Activated naive CD4-positive, alpha-beta T cell treated with Interleukin-2 at 50 U/mL for 16 hours (primary cell): Measurements from ENCODE around the gene LCE2C.
"Not testable (repeated sequence)": the region's sequence is repeated elsewhere in the genome, so short reads cannot be mapped to it uniquely, and the experiment has no call there.

Source experiments
- DNase-seq: peaks from one replicate; pipeline ENCODE4 v3.0.0-alpha.2; 2020

LCE2C gene, protein sequence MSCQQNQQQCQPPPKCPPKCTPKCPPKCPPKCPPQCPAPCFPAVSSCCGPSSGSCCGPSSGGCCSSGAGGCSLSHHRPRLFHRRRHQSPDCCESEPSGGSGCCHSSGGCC

DNA sequence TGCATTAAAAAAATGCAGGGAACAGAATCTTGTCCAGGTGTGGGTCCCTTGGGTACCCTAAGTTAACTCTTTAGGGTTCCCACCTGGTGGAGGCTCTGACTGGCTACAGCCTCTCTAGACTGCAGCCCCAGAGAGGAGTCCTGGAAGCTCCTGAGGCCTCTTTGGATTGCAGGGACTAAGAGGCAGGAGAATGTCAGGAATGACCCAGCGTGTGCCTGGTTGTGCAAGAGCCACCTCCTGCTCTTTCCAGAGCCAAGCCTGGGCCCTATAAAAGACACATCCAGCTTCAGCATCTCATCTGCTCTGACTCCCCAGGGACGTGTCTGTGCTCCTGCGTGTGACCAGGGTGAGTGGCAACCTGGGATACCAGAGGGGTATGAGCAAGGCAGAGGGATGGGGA is at the start of gene LCE2C:
Gene LCE2C, plus strand, starts transcription at position 297 of the 400 bp plus-strand sequence. CDS start 737 bp downstream, outside the sequence.
- not testable (repeated sequence) for DNase-seq

DNA sequence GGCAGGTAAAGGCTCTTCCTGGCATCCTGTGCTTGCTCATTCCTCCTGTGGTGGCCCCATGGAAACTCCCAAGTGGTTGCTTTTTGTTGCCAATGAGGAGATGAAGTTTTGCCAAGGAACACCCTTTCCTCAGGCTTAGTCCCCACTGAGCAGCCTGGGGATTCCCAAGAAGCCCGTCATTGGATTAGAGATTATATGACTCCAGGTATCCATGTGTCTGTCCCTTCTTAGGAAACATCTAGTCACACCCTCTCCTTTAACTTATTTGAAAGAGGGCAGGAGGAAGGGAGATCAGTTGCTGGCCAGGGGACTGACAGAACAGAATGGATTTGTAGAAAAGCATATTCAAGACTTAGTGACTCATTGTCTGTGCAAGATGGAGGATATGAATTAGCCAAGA is 48.3 kb upstream of the LCE2C start:
- DNase-seq = no peak

DNA sequence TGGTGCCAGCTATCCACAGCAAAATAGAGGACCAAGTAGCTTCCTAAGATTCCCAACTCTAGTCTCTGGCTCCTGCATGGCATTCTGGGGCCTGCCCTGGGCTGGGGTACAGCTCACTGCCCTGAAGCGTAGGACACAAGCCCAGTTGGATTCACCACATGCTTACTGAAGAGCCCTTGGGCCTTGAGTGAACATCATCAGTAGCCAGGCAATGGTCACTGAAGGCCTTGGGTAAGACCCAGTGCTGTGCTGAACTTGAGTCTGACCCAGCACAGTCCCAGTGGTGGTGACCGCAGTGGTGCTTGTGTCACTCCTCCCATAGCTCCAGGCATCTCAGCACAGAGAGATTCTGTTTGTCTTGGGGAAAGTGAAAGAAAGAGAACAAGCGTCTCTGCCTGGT is 44.5 kb upstream of the LCE2C start:
- no peak for DNase-seq

DNA sequence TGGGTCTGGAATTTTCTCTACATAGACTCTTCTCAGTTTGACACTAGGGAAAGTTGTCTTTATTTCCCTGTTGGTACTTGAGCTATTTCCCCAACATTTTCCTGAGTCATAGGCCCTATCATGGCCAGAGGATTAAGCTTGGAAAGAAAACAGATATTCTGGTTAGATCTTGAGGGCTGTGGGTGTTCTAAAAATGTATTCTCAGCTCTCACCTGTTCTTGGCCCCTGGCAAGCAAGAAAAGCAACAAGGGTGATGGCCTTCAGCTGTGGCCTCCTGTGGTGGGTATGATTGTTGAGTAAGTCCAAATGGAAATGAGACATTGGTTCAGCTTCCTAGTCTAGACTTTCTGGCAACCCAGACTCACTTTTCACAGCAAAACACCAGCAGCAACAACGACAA is 34.7 kb upstream of the LCE2C start:
- DNase-seq = no peak

DNA sequence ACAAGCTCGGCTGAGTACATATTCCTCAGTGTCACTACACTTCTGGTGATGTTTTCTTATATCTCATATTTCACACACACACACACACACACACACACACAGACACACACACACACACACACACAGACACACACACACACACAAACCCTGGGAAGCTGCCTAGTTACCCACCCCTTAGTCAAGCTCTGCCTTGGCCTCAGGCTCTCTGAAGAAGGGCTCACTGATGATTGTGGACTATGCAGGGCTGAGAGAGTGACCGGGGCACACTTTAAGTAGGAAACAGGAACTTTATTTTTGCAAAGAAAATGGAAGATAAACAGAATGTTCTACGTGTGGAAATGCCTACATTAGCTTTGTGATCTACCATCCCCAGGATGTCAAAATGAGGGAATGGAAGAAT is 31.1 kb upstream of the LCE2C start:
- DNase-seq = no peak

DNA sequence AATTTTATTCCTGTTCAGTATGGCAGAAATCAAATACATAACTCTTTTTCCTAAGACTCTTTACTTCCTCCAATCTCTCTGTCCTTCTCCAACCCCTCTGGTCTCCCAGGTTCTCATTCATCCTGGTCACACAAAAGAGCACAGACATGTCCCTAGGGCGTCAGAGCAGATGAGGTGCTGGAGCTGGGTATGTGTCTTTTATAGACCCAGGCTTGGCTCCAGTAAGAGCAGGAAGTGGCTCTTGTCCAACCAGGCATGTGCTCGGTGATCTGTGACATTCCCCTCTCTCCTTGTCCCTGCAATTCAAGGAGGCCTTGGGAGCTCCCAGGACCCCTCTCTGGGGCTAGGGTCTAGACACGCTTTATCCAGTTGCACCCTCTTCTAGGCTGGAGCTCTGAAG is 29.9 kb upstream of the LCE2C start:
- no peak for DNase-seq

DNA sequence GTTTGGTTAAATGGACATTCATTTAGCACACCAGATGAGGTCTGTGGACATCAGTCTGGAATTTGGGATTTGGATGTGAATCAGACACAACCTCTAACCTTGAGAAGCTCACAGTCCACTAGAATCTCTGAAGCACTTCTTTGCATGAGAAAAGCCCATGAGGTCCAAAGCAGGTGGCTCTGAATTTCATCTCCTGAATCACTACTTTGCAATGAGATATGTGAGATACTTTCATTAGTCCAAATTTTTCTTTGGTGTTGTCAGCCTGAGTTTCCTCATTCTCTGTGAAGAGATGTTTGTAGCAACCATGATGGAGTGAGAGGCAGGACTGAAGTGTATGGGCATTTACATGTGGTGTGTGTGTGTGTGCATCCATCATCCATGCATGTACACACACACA is 28.4 kb upstream of the LCE2C start:
- DNase-seq = no peak

DNA sequence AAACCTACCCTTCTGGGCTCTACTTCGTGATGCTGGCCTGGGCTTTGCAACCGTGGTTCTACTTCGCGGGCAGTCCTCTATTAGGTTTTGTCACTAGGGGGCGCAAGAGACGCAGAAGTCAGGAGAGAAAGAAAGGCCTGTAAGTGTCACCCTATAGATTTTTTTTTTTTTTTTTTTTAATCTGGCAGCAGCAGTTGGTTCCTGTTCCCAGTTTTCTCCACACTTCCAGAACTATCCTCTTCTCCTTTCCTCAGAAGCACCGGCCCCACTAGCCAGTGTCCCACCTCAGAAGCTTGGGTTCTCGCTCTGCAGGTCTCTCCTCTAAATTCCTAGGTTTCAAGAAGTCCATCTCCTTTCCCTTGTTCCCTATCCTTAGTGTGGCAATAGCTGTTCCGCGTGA is 21.0 kb upstream of the LCE2C start:
- DNase-seq = peak; percentile 44

DNA sequence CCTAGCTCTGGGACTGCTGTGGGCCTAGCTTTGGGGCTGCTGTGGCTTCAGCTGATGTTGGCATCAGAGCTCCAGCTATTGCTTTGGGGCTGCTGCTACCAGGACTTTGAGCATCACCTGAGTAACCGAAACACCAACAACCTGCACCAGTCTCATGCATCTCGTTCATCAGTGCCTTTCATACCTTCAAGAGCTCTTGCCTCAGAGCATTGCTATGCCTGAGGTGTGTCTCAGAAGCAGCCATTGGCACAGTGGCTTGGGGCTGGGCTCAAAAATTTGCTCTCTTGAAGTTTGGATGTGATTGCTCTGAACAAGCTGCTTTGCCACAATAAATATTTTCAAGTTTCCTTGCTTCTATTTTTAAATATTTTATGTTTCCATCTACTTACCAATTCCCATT is 18.6 kb upstream of the LCE2C start:
- no peak for DNase-seq

DNA sequence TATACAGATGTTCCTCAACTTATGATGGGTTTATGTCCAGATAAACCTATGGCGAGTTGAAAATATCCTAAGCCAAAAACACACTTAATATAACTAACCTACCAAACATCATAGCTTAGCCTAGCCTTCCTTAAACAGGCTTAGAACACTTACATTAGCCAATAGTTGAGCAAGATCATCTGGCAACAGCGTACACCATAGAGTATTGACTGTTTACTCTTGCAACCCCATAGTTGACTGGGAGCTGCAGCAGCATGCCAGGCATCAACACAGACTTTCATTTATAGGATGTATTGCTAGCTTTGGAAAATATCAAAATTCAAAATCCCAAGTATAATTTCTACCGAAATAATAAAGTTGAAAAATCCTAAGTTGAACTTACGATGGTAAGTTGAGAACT is 17.4 kb upstream of the LCE2C start:
- no peak for DNase-seq

DNA sequence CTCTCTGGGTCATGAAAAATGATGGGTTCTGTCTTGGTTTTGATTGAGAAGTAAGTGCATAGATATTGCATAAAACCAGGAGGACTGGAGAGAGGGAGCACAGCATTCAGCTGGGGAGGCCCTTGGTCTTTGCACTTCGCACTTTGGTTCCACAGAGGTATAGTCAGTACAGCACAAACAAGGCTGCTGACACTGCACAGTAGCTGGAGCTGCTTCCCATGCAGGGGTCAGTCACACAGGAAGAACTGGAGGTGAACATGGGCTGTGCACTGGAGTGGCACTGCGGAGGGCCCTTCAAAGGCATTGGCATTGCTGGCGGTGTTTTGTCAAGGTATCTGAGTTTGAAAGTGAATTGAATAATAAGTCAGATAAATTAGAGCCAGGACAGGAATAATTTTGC is 16.4 kb upstream of the LCE2C start:
- DNase-seq = no peak

DNA sequence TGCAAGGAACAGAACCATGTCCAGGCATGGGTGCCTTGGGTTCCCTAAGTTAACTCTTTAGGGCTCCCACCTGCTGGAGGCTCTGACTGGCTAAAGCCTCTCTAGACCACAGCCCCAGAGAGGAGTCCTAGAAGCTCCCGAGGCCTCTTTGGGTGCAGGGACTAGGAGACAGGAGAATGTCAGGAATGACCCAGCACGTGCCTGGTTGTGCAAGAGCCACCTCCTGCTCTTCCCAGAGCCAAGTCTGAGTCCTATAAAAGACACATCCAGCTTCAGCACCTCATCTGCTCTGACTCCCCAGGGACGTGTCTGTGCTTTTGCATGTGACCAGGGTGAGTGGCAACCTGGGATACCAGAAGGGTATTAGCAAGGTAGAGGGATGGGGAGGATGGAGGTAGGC is 12.0 kb upstream of the LCE2C start, which contains the start of gene LCE2D:
Gene LCE2D, plus strand, starts transcription at position 283 of the 400 bp plus-strand sequence. CDS start 726 bp downstream, outside the sequence.
- no peak for DNase-seq

DNA sequence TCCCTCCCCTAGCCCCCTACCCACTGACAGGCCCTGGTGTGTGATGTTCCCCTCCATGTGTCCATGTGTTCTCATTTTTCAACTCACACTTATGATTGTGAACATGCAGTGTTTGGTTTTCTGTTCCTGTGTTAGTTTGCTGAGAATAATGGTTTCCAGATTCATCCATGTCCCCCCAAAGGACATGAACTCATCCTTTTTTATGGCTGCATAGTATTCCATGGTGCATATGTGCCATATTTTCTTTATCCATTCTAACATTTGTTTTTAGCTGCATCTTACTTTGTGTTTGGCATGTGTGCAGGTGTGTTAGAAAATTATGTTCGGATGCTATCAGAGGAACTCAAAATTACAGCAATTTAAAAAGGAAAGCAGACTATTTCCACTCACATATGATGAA is 8.9 kb upstream of the LCE2C start:
- not testable (repeated sequence) for DNase-seq

DNA sequence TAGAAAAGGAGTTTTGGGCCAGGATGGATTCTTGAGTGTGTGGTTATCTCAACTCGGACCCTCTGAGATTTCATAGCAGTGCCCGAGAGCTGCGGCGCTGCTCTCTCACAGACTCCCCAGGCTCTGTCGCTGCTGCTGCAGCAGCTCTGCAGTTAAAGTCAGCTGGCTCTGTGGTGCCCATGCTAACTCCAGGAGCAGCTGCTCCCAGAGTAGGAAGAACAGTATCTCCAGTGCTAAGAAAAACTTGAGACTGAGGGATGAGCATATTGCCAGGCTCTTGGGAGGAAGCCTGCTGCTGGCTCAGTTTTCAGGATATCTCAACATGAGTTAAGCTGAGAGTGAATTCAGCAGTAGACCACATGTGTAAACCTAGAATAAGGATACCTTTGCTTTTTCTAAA is 7.4 kb upstream of the LCE2C start:
- DNase-seq = no peak

DNA sequence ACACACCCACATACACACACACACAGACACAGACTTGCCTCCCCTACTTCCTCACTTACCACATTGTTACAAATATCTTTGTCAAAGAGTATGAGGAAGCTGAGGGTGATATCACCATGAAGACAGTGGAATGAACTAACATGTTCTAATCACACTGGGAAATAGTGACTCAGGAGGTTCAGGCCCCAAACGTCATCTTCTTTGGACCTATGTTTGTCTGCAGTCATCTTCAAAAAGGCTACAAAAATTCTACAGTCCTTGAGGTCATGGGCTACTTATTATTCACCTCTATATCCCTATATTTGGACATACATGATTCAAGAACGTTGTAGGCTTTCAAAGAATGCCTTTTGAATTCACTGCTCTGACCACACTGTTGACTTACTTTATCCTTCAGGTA is 2.1 kb upstream of the LCE2C start:
- no peak for DNase-seq

DNA sequence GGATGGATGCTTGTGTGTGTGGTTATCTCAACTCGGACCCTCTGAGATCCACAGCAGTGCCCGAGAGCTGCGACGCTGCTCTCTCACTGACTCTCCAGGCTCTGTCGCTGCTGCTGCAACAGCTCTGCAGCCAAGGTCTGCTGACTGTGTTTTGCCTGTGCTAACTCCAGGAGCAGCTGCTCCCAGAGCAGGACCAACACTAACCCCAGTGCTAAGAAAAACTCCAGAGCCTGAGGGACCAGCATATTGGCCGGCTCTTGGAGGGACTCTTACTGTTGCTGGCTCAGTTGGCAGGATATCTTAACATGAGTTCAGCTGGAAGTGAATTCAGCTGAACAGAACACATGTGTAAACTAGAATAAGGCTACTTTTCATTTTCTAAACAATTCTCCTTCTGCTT is 4.4 kb downstream of the LCE2C start:
- no peak for DNase-seq

DNA sequence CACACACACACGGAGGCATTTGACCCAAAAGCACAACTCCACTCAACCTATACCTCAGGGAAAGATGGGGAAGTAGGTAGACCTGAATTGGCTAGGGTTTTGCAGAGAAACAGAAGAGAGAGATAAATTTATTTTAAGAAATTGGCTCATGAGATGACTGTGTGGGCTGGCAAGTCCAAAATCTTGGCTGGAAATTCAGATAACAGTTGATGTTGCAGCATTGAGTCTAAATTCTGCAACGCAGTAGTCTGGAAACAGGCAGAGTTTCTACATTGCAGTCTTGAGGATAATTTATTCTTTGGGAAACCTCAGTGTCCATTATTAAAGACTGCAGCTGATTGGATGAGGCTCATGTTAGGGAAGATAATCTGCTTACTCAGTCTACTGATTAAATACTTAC is 6.5 kb downstream of the LCE2C start:
- no peak for DNase-seq

DNA sequence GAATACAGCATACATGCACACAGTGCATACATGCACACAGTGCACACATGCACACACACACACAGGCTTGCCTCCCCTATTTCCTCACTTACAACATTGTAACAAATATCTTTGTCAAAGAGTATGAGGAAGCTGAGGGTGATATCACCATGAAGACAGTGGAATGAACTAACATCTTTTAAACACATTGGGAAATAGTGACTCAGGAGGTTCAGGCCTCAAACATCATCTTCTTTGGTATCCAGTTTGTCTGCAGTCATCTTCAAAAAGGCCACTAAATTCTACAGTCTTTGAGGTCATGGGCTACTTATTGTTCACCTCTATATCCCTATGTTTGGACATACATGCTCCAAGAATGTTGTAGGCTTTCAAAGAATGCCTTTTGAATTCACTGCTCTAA is 8.8 kb downstream of the LCE2C start:
- DNase-seq = no peak

DNA sequence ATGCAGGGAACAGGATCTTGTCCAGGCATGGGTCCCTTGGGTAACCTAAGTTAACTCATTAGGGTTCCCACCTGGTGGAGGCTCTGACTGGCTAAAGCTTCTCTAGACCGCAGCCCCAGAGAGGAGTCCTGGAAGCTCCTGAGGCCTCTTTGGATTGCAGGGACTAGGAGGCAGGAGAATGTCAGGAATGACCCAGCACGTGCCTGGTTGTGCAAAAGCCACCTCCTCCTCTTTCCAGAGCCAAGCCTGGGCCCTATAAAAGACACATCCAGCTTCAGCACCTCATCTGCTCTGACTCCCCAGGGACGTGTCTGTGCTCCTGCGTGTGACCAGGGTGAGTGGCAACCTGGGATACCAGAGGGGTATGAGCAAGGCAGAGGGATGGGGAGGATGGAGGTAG is 10.7 kb downstream of the LCE2C start, which contains the start of gene LCE2B:
Gene LCE2B, plus strand, starts transcription at position 301 of the 400 bp plus-strand sequence. CDS start 721 bp downstream, outside the sequence.
- DNase-seq = not testable (repeated sequence)

DNA sequence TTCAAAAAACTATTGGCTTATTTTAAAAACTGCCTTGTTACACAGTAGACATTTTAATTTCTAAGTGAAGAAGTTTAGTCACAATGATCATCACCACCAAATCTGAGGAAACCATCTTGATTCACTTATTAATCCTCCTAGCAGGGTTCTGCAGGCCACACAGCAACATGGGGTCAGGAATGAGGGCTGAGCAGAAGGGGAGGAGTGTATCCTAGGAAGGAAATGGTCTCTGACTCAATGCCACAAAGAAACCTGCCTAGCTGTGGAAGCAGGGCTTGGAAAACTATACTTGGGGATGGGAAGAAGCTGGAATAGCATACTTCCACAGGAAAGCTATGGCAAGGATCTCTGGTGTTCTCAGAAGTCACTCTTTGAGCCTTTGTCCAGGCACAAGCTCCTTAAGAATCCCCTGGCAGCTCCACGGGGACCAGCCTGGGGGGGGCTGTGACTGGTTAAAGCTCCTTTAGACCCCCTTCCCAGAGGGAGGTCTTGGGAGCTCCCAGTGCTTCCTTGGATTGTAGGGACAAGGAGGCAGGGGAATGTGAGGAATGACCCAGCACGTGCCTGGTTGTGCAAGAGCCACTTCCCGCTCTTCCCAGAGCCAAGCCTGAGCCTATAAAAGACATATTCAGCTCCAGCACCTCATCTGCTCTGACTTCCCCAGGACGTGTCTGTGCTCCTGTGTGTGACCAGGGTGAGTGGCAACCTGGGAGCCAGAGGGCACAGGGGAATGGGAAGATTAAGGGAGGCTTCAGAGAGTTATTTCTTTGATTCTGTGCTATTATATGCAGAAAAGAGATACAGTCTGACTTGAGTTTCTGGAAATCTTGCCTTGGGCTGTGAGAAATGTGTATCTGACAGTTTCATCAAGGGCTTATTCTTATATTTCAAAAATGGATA is 22.9 kb downstream of the LCE2C start, which contains the start of gene LCE2A:
Gene LCE2A, plus strand, starts transcription at position 645 of the 900 bp plus-strand sequence. CDS start 557 bp downstream, outside the sequence.
- DNase-seq = no peak

DNA sequence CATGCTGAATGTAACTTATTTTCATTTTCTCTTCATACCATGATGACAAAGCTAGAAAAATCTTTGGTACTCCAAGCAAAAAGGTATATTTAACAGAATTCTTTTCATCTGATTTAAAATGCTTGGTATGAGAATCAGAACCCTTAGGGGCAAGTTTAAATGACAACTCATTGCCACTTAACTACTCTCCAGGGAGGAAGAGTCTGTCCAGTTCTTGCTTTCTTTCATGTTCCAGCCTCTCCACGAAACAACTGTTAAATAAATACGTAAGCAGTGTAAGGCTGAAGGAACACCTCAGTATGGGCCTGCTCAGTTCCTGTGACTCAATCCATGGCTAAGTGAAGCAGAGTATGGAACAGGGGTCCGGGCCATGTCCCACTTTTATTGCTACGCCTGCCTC is 24.7 kb downstream of the LCE2C start:
- no peak for DNase-seq

DNA sequence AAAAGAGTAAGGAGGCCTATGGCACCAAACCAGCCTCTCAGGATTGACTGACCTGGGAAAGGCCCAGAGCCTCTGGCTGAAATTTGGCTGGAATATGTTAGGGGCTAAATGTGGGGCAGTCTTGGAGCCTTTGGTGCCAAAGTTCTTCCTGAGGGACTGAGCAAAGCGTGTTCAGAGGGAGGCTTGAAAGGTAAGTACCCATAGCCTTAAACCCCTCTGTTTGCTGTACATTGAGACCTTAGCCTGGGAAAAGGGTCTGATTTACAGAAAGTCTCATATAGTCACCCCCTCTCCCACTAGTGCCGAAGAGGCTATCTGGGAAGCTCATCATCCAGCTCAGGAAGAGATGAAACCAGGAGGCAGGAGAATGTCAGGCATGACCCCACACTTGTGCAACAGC is 32.8 kb downstream of the LCE2C start, which contains the start of gene LCE4A:
Gene LCE4A, plus strand, starts transcription at position 301 of the 400 bp plus-strand sequence. CDS start 916 bp downstream, outside the sequence.
- no peak for DNase-seq

DNA sequence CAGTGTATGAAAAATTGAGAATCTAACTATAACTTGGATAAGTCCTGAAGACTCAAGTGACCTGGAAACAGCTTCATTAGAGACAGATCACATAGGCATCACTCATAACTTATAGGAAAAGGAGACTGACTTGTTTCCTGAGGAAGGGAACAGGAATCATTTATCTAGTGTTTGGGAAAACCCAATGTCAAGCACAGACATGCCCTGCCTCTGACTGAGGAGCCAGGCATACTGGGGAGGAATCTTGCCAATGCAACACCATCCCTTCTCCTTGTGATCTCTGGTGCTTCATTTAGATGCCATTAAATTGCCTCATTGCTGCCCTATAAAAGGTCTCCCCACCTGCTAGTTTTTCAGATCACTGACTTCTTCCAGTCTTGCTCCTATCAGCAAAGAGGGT is 43.2 kb downstream of the LCE2C start:
- no peak for DNase-seq

DNA sequence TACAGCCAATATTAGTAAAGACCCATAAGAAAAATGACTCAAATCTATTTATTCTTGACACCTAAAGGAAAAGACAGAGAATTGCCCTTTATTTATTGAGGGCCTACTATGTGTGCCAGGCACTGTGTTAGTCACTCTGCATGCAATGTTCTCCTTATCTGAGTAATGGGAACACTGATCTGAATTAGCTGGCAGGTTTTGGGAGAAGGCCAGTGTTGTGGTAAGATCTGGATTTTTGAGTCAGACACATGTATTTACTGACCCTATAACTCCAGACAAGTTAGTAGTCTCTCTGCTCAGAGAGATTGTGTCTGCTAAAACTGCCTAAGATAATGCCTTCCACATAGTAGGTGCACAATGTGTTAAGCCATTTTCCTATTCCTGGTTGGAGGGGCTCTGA is 50.2 kb downstream of the LCE2C start:
- DNase-seq = no peak
